Dendritic cell treated with granulocyte-macrophage colony-stimulating factor and Interleukin-4, amounts not matched to agents 40 ng/mL and 50 ng/mL, for 4 days (primary cell): ENCODE measurements around the gene TCERG1L.

Experiments used
- H3K27ac Mint-ChIP-seq: one replicate; pipeline ENCODE4 v1.8.0; 2022; ENCODE audit warnings: mild to moderate bottlenecking, mixed read lengths
- H3K27me3 Mint-ChIP-seq: one replicate; pipeline ENCODE4 v1.8.0; 2022; ENCODE audit warnings: mild to moderate bottlenecking, mixed read lengths
- H3K36me3 Mint-ChIP-seq: one replicate; pipeline ENCODE4 v1.8.0; 2022; ENCODE audit warnings: low read depth, mixed read lengths
- H3K4me1 Mint-ChIP-seq: one replicate; pipeline ENCODE4 v1.8.0; 2022; ENCODE audit warnings: low read depth, mixed read lengths
- H3K4me3 Mint-ChIP-seq: one replicate; pipeline ENCODE4 v1.8.0; 2022; ENCODE audit warnings: mild to moderate bottlenecking, moderate library complexity, mixed read lengths
- H3K9me3 Mint-ChIP-seq: one replicate; pipeline ENCODE4 v1.8.0; 2022; ENCODE audit warnings: mixed read lengths
- intact Hi-C: fragments of 100-400 bp; cut with micrococcal nuclease; formaldehyde crosslinking; loops from one replicate; pipeline ENCODE4 v1.15.0; 2022

TCERG1L gene

DNA sequence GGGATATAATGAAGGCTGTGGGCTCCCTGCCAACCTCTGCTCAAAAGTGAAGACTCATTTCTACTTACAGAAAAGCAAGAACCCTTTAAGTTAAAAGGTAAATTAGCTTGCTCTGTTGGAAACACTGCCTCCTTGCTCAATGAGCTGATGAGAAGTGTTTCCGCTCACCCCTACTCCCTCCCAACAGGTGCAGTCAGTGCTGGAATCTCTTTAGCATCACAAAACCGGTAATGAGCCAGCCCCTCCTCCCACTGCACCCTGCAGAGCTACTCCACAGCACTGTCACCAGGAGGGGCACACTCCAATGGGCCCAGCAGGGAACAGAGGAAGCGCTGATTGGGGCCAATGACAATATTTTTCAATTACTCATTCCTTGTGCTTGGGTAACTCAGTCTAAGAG lies 262.5 kb downstream of the TCERG1L start:
- Mint-ChIP-seq H3K4me3 (no peak overlapping the region), H3K4me1 (no peaks in the 10 kb centered on the region), H3K9me3 (peaks cover 9% of the 10 kb centered on the region), H3K27me3 (no peaks in the 10 kb centered on the region), H3K36me3 (no peaks in the 10 kb centered on the region), H3K27ac (no peak overlapping the region)
- intact Hi-C loops, result no loop called here

DNA sequence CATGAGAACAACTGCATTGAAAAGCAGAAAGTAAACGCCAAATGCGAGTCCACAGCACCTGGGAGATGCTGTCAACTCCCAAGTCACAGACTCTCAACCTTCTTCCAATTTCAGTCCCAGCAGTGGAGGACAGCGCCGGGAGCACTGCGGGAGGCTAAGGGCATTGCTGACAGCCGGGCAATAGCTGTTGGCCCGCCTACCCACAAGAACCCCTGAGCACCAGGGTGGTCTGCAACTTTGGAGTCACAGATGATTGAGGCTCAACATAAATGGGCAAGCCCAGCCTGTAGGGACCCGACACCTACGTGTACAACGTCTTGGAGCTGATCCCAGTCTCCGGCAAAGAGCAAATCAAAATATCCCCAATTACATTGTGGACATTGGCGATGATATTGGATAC lies 262.9 kb downstream of the TCERG1L start:
- H3K27ac Mint-ChIP-seq, result no peak overlapping the region
- no peak overlapping the region for H3K4me3 Mint-ChIP-seq
- intact Hi-C loops, result no loop called here
- H3K4me1 Mint-ChIP-seq, result no peaks in the 10 kb centered on the region
- no peaks in the 10 kb centered on the region for H3K27me3 Mint-ChIP-seq
- H3K36me3 Mint-ChIP-seq, result no peaks in the 10 kb centered on the region
- peaks cover 9% of the 10 kb centered on the region for H3K9me3 Mint-ChIP-seq

DNA sequence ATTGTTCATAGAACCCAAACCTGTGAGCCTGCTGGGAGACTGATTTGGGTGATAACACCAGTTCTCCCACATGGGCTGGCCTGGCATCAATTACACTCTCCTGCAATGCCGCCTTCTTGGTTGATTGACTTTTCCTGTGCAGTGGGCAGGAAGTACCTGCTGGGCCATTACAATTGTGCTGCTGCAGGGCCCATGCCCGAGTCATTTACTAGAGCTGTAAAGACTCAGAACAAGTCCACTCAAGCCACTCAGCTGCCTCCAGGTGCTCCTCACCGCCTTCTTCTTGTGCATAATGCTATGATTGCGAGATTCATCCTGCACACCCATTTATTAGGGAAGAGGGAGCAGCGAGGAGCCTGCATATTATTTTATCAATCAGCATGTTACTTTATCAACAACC lies 264.0 kb downstream of the TCERG1L start:
- Mint-ChIP-seq H3K4me3 (no peak overlapping the region), H3K27me3 (no peaks in the 10 kb centered on the region)

DNA sequence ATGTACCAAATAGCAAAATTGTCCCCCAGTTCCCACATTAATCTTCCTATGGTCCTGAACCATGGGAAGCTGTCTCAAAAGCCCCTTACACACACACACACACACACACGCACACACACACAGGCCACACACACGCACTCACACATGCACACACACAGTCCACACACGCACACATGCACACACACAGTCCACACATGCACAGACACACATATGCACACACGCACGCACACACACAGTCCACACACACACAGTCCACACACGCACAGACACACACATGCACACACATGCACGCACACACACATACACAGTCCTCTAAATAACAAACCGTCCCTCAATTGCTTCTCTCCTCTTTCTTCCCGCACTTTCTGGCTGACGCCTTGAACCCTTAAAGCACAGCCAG lies 265.3 kb downstream of the TCERG1L start:
- no peak overlapping the region for H3K27ac Mint-ChIP-seq
- no peaks in the 10 kb centered on the region for H3K4me1 Mint-ChIP-seq
- peaks cover 13% of the 10 kb centered on the region for H3K9me3 Mint-ChIP-seq
- no peak overlapping the region for H3K4me3 Mint-ChIP-seq
- intact Hi-C loops, result no loop called here
- H3K36me3 Mint-ChIP-seq, result no peaks in the 10 kb centered on the region
- H3K27me3 Mint-ChIP-seq, result no peaks in the 10 kb centered on the region

More for the DNA sequence above, 264.0 kb downstream of the TCERG1L start:
- Mint-ChIP-seq H3K36me3 (no peaks in the 10 kb centered on the region), H3K9me3 (peaks cover 9% of the 10 kb centered on the region), H3K4me1 (no peaks in the 10 kb centered on the region), H3K27ac (no peak overlapping the region)
- intact Hi-C loops, result no loop called here

DNA sequence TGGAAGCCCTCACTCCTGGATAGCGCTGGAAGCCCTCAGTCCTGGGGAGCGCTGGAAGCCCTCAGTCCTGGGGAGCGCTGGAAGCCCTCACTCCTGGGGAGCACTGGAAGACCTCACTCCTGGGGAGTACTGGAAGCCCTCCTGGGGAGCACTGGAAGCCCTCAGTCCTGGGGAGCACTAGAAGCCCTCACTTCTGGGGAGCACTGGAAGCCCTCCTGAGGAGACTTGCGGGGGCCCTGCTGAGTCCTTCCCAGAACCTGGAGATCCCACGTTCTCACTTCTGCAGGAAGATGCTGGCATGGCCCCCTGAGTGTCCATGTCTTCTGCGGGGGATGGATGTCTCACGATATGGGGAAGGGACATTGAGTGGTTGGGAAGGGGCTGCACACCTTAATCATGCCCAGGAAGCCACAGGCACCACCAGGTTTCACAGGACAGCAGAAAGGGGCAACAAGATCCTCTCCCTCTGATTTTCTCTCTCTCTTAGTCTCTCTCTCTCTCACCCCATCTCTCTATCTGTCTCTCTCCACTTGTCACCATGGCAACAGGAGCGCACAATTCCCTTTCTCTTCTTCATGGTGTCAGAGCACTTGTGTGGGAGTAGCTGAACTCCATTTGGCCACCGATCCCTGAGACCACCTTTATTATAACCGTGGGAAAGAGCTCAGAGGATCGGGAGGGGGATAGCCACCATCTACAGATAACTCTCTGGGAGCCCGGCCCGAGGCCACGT lies 267.0 kb downstream of the TCERG1L start:
- no peaks in the 10 kb centered on the region for H3K36me3 Mint-ChIP-seq
- H3K27me3 Mint-ChIP-seq, result no peaks in the 10 kb centered on the region
- H3K4me3 Mint-ChIP-seq, result no peak overlapping the region
- H3K4me1 Mint-ChIP-seq, result no peaks in the 10 kb centered on the region
- H3K27ac Mint-ChIP-seq, result no peak overlapping the region
- intact Hi-C loops, result no loop called here
- peaks cover 21% of the 10 kb centered on the region for H3K9me3 Mint-ChIP-seq

DNA sequence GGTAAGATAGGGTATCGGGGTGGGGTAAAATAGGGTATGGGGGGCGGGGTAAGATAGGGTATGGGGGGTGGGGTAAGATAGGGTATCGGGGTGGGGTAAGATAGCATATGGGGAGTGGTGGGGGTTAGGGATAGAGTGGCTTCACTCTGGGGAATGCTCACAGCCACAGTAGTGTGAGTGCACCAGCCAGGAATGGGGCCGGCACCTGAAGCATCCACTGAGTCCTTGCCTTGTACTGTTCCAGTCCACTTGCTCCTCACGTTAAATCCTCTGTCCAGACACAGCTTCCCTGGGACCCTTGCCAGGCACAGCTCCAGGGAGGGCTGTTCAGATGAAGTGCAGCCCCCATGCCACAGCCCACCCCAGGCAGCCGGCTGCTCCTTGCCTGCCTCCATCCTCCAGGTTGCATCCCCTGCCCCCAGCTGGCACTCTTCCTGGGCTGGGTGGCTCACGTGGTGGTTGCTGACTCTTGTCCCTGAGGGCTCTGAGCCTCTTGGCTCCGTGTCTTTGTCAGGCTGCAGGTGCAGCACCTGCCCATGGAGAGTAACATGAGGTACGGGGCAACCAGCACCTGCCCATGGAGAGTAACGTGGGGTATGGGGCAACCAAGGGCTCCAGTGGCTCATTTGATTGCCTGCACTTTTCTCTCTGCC lies 268.4 kb downstream of the TCERG1L start:
- Mint-ChIP-seq H3K27ac (no peak overlapping the region), H3K27me3 (no peaks in the 10 kb centered on the region), H3K36me3 (no peaks in the 10 kb centered on the region), H3K4me1 (no peaks in the 10 kb centered on the region), H3K4me3 (no peak overlapping the region), H3K9me3 (peaks cover 25% of the 10 kb centered on the region)
- intact Hi-C loops, result no loop called here
